GM19193 (cell line): ENCODE data around the gene MMP20.

Experiments
- POLR2A ChIP-seq: IDR thresholded peaks from 4 replicates; pipeline ENCODE4 v1.6.1; 2011; ENCODE audit not compliant: insufficient read depth, insufficient read length; ENCODE audit errors: extremely low read depth

The MMP20 gene

GRCh38 chr11:102625177-102625576 lies at the start of gene MMP20:
Gene MMP20, minus strand, starts transcription at chr11:102625332. Its CDS starts 13 bp downstream, at chr11:102625319.
- no peak for TF ChIP-seq POLR2A

- TF ChIP-seq POLR2A = no peak
These were observed 44.5 kb upstream of the MMP20 start for GRCh38 chr11:102669664-102670063.

GRCh38 chr11:102666331-102666957 lies 41.3 kb upstream of the MMP20 start:
- TF ChIP-seq POLR2A = no peak

- TF ChIP-seq POLR2A = no peak
These were observed 39.0 kb upstream of the MMP20 start for GRCh38 chr11:102664001-102664752.

- no peak for TF ChIP-seq POLR2A
These were observed 37.5 kb upstream of the MMP20 start for GRCh38 chr11:102662607-102663006.

GRCh38 chr11:102661040-102661439 lies 35.9 kb upstream of the MMP20 start:
- no peak for TF ChIP-seq POLR2A

- TF ChIP-seq POLR2A = no peak
These were observed 31.4 kb upstream of the MMP20 start for GRCh38 chr11:102656528-102656927.

GRCh38 chr11:102655547-102655946 lies 30.4 kb upstream of the MMP20 start:
- TF ChIP-seq POLR2A = no peak

GRCh38 chr11:102654761-102655160 lies 29.6 kb upstream of the MMP20 start:
- TF ChIP-seq POLR2A = no peak

- no peak for TF ChIP-seq POLR2A
These were observed 28.7 kb upstream of the MMP20 start for GRCh38 chr11:102653744-102654291.

- no peak for TF ChIP-seq POLR2A
These were observed 22.3 kb upstream of the MMP20 start for GRCh38 chr11:102647430-102647829.

- no peak for TF ChIP-seq POLR2A
These were observed 18.8 kb upstream of the MMP20 start for GRCh38 chr11:102643941-102644340.

- no peak for TF ChIP-seq POLR2A
These were observed 15.8 kb upstream of the MMP20 start for GRCh38 chr11:102640946-102641345.

GRCh38 chr11:102639656-102640055 lies 14.5 kb upstream of the MMP20 start:
- TF ChIP-seq POLR2A = no peak

GRCh38 chr11:102637731-102638130 lies 12.6 kb upstream of the MMP20 start:
- no peak for TF ChIP-seq POLR2A

- TF ChIP-seq POLR2A = no peak
These were observed 8.4 kb upstream of the MMP20 start for GRCh38 chr11:102633385-102634026.

- no peak for TF ChIP-seq POLR2A
These were observed 6.9 kb upstream of the MMP20 start for GRCh38 chr11:102632026-102632425.
